HTERT RPE-1 (cell line): ENCODE measurements around the gene SMAD1.
"Not testable (repeated sequence)": the region's sequence is repeated elsewhere in the genome, so short reads cannot be mapped to it uniquely, and the experiment has no call there.

Experiments used
- in situ Hi-C: fragments of 300-500 bp; cut with MboI; formaldehyde crosslinking; loops from 4 replicates; pipeline ENCODE4 v1.14.3; 2020; ENCODE audit warnings: low sequenced_read_pairs

The SMAD1 gene

DNA sequence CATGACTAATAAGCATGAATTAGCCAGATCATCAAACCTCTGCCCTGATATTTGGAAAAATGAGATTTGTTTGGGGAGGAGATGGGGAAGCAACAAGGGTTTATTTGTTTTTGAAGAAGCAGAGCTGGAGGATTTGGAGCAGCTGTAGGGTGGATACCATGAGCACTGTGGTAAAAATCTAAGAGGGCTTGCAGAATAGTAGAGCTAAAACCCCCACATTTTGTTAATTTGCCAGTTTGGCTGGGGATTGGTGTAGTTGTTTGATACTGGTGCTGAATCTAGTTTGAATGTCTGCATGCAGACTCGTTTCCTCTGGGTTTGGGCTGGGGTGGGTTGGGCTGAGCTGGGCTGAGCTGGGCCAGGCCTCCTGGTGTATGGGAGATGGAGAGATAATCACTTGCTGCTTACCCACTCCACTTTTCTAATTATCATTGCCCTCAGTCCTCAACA is 43.7 kb downstream of the SMAD1 start:
- in situ Hi-C loops, result no loop called here

DNA sequence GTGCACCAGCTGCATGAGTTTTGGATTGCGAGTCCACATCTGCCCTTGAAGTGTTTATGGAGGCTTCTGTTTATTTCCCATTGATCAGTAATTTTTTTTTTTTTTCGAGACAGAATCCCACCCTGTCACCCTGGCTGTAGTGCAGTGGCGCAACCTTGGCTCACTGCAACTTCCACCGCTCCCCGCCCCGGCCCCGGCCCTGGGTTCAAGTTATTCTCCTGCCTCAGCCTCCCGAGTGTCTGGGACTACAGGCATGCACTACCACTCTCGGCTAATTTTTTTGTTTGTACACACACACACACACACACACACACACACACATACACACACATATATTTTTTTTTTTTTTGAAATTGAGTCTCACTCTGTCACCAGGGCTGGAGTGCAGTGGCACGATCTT is 46.1 kb downstream of the SMAD1 start:
- in situ Hi-C loops, result no loop called here

DNA sequence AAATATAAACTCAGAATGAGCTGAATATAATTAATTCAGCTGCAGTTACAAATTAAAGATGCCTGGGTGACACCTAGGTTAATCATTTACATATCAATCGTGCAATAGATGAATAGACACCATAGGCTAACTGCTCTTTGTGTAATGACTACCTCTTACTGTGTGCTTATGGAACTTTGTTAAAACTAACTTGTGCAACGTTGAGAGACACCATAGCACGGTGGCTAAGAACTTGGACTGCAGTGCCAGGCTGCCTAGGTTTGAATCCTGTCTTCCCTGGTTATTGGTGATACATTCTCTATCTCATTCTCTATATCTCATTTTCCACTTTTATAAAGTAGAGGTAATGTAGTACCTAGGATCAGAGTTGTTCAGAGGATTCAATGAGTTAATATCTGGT is 46.9 kb downstream of the SMAD1 start:
- in situ Hi-C loops, result no loop called here

DNA sequence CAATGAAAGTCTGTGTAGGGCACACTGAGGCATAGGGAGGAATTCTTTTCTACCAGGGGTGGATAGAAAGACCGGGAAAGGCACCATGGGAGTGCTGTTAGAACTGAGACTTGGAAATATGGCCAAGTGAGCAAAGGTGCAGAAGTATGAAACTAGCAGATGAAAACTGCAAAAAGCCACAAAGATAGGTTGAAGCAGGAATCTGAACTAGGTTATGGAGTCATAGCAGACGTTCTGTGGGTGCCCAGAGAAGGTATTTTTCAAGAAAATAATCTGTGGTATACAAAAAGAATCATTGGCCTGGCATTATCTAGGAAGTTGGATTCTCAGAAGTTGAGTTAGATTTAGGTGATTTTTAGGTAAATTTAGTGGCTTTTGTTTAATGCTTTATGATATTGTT is 48.5 kb downstream of the SMAD1 start:
- in situ Hi-C loops, result no loop called here

DNA sequence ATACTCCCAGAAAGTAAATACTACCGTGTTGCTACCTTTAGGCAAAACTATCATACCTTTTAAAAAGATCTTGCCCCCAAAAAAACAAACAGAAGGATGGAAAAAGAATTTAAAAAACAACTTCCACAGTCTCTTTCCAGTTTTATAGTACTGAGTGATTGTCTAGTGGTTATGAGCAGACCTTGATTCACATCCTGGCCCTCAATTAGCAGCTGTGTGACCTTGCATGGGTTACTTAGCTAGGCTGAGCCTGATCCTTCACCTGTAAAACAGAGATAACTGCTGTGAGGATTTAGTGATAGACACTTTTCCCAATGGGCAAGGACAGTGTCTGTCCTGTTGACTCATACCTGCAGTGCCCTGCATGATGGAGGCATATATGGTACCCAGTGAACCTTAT is 49.0 kb downstream of the SMAD1 start:
- in situ Hi-C loops, result no loop called here

DNA sequence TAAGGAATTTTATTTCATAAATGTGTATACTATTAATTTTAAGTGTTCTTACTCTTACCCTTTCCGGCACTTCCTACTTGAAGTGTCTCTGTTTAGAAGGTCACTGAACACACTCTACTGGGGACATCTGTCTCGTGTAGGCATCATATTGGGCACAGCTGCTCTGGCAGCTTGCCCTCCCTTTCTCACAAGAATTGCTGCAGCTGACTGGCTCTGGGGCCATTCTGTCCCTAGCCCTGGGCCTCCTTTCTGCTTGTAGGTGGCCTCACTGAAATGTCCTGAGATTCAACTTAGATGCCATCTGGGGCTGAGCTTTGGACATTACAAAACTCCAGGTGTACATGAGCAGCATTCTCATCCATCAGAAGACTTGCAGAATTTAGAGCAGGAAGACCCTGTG is 49.6 kb downstream of the SMAD1 start:
- in situ Hi-C loops, result no loop called here

DNA sequence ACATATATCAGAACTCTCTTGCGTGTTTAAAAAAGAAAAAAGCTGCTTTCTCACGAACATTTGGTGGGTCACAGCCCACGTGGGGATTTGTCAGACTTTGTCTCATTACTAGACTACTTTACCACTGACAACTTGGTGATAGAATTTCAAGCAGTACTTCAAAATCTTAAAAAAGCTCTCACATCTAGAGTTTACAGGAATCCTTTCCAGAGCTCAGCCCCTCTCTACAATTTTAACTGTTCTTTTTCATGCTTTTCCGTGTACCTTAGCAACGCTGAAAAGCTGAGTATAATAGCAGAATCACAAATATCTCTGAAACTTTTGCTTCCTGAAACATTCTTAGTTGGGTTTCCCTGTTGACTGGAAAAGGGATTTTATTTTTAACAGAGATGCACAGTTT is 50.2 kb downstream of the SMAD1 start:
- in situ Hi-C loops, result no loop called here

DNA sequence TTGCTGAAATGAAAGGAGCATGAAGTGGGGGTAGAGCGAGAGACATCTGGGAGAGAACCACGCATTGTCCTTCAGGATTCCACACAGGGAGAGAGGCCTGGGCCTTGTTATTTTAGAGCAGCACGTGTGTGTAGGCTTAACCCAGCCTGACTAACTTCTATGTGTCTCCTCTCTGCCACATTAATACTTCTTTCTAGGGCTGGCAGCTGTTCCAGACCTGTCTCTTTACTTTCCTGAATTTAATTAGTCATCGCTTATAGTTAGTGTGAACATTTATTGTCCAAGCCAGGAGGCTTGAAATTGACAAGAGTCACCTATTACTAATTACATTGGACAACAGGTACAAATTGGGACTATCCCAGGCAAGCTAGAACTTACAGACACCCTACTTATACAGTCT is 51.3 kb downstream of the SMAD1 start:
- in situ Hi-C loops, result no loop called here

DNA sequence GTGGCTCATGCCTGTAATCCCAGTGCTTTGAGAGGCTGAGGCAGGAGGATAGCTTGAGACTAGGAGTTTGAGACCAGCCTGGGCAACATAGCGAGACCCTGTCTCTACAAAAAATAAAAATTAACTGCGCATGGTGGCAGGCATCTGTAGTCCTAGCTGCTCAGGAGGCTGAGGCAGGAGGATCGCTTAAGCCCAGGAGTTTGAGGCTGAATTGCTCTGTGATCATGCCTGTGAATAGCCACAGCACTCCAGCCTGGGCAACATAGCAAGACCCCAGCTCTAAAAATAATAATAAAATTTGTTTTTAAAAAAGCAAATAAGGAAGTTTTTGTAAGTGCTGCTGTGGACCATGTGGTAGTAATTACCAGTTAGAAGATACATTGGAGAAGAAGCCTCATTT is 51.8 kb downstream of the SMAD1 start:
- in situ Hi-C loops, result not testable (repeated sequence)

DNA sequence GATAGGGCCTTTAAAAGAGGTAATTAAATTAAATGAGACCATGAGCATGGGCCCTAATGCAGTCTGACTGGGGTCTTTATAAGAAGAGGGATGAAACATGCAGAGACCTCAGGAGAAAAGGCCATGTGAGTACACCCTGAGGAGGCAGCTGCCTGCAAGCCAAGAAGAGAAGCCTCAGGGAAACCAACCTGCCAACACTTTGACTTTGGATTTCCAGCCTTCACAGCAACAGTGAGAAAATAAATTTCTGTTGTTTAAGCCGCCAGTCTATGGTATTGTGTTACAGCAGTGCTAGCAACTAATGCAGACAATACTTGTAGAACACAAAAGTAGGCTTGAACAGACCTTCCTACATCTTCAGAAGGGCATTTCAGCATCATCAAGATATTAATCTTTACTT is 52.3 kb downstream of the SMAD1 start:
- in situ Hi-C loops, result no loop called here

DNA sequence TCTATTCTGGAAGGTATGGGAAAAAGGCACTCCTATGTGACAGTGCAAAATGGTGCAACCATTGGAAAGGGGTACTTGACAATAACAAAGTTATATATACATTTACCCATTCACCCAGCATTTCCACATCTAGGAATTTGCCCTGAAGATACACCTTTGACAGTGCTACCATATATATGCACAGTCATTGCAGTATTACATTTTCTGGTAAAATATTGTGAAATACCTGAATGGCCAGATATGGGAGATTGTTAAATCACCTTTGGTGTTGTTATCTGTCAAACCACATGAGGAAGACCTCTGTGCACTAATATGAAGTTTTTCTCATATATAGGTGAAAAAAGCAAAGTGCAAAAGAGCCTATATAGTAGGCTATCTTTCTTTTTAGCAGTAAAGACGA is 53.5 kb downstream of the SMAD1 start:
- in situ Hi-C loops, result no loop called here

DNA sequence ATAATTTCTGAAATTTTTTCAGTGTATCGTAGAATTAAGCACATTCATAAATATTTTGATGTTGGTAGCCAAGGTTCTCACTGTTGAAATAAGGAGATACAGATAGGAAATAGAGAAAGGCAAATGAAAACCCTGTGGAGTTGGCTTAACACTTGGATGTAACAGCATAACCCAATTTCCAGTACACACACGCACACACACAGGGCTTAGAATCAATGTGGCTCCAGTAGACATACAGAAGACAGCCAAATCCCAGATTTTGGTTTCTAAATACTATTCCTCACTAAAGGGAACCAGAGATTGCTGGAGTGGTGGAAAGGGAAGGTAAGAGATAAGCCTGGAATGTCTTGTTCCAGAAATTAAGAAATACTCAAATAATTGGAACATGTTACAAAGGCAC is 54.4 kb downstream of the SMAD1 start:
- in situ Hi-C loops, result no loop called here

DNA sequence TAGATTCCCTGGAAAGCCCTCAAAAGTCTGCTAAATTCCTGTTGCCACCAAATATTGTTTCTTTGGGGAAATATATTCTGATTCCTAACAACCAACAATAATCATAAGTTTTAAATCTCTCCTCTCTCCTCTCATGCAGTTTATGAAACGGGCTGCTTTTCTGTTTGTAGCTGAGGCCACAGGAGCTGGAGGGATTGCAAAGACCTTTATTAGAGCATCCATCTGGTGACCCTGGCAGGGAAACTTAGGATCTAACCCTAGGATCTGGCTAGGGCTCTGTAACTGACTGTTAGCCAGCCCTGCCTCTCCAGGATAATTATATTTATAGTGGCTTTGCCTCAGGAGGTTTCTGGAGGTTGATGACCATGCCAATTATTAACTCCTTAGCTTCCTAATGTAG is 56.9 kb downstream of the SMAD1 start:
- in situ Hi-C loops, result no loop called here

DNA sequence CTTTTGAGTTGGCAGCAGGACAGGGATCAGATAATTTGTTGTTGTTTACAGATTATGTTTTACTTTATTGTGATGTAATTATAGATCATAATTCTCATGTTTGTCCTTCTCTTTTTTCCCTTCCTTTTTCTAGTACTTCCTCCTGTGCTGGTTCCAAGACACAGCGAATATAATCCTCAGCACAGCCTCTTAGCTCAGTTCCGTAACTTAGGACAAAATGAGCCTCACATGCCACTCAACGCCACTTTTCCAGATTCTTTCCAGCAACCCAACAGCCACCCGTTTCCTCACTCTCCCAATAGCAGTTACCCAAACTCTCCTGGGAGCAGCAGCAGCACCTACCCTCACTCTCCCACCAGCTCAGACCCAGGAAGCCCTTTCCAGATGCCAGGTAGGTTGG is 58.0 kb downstream of the SMAD1 start:
- in situ Hi-C loops, result no loop called here

DNA sequence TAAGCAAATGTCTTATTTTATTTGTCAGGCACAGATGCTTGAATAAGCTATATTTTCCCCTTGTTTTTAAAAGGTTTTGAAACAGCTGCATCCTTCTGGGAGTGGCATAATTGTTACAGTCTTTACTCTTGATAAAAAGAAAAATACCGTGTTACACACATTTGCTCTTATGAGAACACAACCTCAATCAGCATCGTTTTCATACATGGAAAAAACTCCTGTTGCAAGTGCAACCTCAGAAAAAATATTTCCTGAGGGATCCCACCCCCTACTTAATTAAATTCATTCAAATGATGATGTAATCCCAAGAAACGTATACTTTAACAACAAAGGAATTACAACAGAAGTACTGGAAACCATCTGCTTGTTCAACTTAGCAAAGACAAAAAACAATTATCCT is 58.6 kb downstream of the SMAD1 start:
- in situ Hi-C loops, result no loop called here

DNA sequence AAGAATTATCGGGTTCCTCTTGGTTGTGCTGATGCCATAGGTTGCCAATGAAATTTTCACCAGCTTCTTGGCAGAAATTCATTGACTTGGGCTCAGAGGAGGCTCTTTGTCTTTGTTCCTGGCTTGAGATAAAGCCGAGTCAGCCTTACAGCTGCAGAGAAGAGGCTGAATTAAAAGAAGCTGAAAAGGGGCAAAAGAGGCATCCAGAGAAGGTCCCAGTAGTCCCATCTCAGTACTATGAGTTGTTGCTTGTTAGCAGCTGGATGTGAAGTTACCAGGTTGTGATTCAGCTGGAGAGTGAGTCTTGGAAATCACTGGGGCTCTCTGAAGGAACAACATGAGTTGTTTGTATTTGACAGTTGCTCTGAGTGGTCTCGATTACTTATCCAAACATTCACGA is 59.7 kb downstream of the SMAD1 start:
- in situ Hi-C loops, result no loop called here

DNA sequence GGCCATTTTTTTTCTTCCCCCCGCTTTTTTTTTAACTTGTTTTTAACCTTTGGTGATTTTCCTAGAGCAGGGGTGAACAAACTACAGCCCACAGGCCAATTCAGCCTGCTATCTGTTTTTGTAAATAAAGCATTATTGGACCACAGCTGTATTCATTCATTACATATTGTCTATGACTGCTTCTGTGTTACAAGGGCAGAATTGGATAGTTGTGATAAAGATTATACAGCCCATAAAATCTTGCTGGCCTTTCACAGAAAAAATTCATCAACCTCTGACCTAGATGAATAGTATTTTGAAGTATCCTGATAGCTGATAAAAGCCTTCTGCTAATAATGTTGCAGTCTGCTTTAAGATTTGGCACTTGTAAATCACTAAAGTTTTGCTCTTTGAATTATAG is 63.4 kb downstream of the SMAD1 start:
- in situ Hi-C loops, result no loop called here

DNA sequence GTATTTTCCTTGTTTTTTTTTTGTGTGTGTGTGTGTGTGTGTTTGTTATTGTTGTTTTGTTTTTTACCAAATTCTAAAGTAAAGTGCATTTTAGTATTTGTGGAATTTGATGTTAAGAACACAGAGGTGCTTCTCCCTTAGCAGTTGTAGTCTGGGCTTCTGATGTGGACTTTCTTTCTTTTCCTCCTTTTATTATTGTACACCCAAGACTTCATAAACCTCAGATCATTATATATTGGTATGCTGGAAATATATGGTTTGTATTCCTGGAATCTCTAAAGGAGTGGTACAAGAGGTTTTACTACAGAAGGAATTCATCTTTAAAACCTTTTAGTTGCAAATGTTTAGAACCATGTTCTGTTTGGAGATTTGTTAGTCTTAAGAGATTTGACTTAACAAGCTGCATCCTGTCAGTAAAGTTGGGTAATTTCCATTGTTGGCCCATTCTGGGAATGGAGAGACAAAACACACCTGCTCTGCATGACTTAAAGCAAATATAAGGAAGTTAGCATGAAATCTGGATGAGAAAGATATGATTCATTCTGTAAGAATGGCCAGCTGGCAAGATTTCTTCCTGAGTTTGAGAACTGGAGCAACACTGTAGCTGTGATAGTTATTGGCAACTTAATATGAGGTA is 64.0 kb downstream of the SMAD1 start:
- in situ Hi-C loops, result no loop called here

DNA sequence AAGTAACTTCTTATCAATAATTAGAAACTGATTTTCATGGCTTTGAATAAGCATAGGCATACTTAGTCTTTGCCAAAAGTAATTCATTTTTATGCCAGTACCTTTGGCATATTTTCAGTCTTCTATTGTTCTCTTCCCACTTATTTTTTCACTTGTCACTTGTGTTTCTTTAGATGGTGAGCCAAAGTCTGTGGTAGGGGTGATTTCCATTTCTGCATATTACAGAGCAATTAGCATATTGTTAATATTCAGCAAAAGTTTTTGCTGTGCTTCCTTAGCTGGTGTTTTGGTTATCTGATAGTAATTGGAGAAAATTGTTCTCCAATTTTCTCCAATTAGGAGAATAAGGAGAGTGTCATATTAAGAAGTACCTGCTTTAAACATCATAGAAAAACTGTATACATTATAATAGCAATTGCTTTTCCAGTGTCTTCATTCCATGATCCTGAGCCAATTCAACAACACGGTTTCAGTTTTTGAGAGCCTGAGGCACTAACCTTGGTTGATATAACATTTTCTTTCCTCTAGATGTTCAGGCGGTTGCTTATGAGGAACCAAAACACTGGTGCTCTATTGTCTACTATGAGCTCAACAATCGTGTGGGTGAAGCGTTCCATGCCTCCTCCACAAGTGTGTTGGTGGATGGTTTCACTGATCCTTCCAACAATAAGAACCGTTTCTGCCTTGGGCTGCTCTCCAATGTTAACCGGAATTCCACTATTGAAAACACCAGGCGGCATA is 64.7 kb downstream of the SMAD1 start:
- in situ Hi-C loops, result no loop called here

DNA sequence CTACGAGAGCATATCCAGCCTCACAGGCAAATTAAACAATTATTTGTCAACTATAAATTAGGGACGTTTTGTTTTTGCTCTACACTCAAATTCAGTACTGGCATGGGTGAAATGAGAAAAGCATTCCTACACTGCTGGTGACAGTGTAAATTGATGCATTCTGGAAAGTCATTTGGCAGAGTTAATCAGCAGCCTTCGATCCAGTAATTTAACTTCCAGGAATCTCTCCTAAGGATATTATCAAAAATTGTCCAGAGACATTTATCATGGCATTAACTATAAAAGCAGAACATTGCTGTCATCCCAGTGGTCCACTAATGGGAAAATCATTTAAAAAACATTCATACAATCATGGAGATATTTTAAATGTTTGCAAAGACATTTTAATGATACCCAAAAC is 70.0 kb downstream of the SMAD1 start:
- in situ Hi-C loops, result no loop called here

DNA sequence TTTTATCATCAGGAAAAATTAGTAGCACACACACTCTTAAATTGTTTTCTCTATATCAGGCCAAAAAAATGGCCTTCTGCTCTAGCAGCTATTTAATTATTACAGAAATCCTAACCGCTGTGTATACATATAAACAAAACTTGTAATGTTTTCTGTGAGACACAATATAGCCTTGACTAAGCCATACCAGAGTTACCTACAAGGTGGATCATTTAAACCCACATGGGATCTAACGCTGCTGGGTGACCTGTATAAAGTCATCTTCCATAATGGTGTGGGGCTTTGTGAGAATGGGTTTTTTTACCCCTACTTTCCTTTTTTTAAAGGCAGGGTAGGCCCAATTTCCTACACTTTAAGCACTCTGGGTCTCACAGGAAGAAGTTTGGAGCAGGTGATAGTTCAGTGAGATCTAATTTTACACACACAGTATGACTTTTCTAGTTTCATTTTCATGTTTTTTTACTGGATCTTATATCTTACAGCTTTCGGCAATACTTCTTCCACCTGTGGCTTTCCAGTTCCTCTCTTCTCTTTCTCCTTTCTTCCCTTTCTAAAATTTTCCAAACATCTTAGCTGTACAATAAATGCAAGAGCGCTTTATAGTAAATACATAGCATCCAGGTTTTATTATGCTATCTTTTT is 70.6 kb downstream of the SMAD1 start:
- in situ Hi-C loops, result no loop called here

DNA sequence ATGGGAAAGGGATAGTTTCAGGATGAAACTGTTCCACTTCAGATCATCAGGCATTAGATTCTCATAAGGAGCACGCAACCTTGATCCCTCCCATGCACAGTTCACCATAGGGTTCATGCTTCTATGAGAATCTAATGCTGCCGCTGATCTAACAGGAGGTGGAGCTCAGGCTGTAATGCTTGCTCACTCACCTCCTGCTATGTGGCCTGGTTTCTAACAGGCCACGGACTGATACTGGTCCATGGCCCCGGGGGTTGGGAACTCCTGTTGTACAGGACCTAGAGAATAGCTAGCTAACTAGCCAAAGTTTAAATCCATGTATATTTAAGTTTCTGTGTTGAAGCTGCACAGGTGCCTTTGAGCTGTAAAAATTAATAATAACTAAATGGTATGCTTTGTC is 71.7 kb downstream of the SMAD1 start:
- in situ Hi-C loops, result no loop called here
